Measurements from ENCODE around the gene MAMDC2. TPM values are rescaled to one million over a fixed set of nuclear protein-coding genes. Genes with fewer than 3 reads are reported as not detected.

Gene MAMDC2
- total RNA-seq, 1 donor from 2014 or later = 0.10 TPM

DNA sequence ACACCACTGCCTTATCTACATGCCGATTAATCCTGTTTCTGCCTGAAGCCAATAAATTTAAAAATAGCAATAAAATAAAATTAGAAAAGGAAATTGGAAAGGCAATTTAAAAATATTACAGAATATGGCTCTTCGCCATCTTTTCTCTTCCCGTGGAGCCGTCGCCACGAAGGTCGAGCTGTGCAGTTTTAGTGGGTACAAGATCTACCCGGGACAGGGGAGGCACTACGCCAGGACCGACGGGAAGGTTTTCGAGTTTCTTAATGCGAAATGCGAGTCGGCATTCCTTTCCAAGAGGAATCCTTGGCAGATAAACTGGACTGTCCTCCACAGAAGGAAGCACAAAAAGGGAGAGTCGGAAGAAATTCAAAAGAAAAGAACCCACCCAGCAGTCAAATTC is 173.4 kb downstream of the MAMDC2 start:
- DNase-seq (ENCODE audit: low spot score) = no peak
- Mint-ChIP-seq H3K36me3 (ENCODE audit: low read depth, unreplicated experiment) (peaks cover 14% of the 10 kb centered on the region), H3K4me1 (ENCODE audit: unreplicated experiment) (peaks cover 4% of the 10 kb centered on the region), H3K27ac (ENCODE audit: unreplicated experiment) (no peak overlapping the region), H3K9me3 (ENCODE audit: unreplicated experiment) (peaks cover 6% of the 10 kb centered on the region), H3K4me3 (ENCODE audit: unreplicated experiment) (no peak overlapping the region), H3K27me3 (ENCODE audit: unreplicated experiment) (no peaks in the 10 kb centered on the region)
- TF ChIP-seq, protein P1, sequence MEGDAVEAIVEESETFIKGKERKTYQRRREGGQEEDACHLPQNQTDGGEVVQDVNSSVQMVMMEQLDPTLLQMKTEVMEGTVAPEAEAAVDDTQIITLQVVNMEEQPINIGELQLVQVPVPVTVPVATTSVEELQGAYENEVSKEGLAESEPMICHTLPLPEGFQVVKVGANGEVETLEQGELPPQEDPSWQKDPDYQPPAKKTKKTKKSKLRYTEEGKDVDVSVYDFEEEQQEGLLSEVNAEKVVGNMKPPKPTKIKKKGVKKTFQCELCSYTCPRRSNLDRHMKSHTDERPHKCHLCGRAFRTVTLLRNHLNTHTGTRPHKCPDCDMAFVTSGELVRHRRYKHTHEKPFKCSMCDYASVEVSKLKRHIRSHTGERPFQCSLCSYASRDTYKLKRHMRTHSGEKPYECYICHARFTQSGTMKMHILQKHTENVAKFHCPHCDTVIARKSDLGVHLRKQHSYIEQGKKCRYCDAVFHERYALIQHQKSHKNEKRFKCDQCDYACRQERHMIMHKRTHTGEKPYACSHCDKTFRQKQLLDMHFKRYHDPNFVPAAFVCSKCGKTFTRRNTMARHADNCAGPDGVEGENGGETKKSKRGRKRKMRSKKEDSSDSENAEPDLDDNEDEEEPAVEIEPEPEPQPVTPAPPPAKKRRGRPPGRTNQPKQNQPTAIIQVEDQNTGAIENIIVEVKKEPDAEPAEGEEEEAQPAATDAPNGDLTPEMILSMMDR (IDR thresholded peaks at IDR 0.05; ENCODE audit: unreplicated experiment) = no peak

DNA sequence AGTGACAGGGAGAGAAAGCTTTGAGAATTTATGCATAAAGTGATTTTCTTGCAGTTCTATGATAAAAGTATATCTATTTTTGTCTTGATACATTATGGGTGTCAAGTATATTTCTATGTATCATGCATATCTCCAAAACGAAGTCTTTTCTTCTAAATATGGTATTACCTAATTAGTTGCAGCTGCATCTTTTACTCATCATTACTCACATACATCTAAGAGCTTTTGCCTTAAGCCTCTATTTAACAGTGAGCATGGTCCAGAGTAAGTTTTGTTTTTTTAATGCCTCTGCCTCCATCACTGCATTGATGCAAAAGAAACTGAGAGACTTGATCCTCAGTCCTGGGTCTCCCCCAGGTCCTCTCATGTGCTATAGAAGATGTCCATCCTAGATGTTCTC is 175.1 kb downstream of the MAMDC2 start:
- H3K27ac Mint-ChIP-seq (ENCODE audit: unreplicated experiment) = no peak overlapping the region
- no peaks in the 10 kb centered on the region for H3K9me3 Mint-ChIP-seq (ENCODE audit: unreplicated experiment)
- TF ChIP-seq, protein P1 (IDR thresholded peaks at IDR 0.05; ENCODE audit: unreplicated experiment) = no peak
- H3K4me3 Mint-ChIP-seq (ENCODE audit: unreplicated experiment) = no peak overlapping the region
- no peak for DNase-seq (ENCODE audit: low spot score)
- H3K27me3 Mint-ChIP-seq (ENCODE audit: unreplicated experiment) = no peaks in the 10 kb centered on the region
- H3K4me1 Mint-ChIP-seq (ENCODE audit: unreplicated experiment) = peaks cover 4% of the 10 kb centered on the region
- peaks cover 5% of the 10 kb centered on the region for H3K36me3 Mint-ChIP-seq (ENCODE audit: low read depth, unreplicated experiment)

DNA sequence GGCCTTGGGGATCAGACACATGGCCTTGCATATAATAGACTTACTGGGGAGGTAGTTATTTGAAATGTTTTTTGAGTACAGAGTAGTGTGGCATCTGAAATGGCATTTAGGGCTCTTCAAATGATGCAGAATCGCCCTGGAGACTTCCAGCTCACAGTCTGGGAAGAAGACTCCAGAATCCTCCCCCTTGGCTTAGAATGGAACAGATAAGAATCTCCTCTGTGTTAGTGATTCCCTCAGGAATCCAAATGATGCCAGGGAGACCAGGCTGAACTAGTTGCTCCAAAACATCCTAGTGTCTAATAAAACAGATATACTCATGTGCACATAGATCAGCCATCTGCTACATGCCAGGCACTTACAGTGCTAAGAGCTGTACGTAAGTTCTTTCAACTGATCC is 176.6 kb downstream of the MAMDC2 start:
- no peaks in the 10 kb centered on the region for H3K36me3 Mint-ChIP-seq (ENCODE audit: low read depth, unreplicated experiment)
- H3K9me3 Mint-ChIP-seq (ENCODE audit: unreplicated experiment) = no peaks in the 10 kb centered on the region
- peaks cover 4% of the 10 kb centered on the region for H3K4me1 Mint-ChIP-seq (ENCODE audit: unreplicated experiment)
- no peak overlapping the region for H3K4me3 Mint-ChIP-seq (ENCODE audit: unreplicated experiment)
- no peak overlapping the region for H3K27ac Mint-ChIP-seq (ENCODE audit: unreplicated experiment)
- no peak for DNase-seq (ENCODE audit: low spot score)
- no peaks in the 10 kb centered on the region for H3K27me3 Mint-ChIP-seq (ENCODE audit: unreplicated experiment)
- TF ChIP-seq, protein P1 (IDR thresholded peaks at IDR 0.05; ENCODE audit: unreplicated experiment) = no peak

DNA sequence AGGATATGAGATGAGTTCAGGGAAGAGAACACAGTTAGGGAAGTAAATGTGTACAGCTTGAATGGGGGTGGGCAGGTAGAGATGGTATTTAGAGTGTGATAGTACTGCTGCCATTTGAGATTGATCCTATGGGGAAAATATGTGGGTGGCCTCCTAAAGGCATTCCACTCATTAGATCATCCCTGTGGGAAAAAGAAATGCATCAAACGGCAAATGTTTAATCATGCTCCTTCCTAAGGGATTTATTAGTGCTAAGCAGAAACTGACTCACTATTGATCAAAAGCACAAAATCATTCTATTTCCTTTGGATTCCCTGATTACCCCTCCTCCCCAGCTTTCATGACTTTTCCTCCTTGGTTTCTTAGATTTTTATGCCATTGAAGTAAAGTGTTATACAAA is 178.7 kb downstream of the MAMDC2 start:
- Mint-ChIP-seq H3K36me3 (ENCODE audit: low read depth, unreplicated experiment) (no peaks in the 10 kb centered on the region), H3K27ac (ENCODE audit: unreplicated experiment) (no peak overlapping the region), H3K27me3 (ENCODE audit: unreplicated experiment) (no peaks in the 10 kb centered on the region), H3K9me3 (ENCODE audit: unreplicated experiment) (no peaks in the 10 kb centered on the region), H3K4me1 (ENCODE audit: unreplicated experiment) (peaks cover 4% of the 10 kb centered on the region), H3K4me3 (ENCODE audit: unreplicated experiment) (no peak overlapping the region)
- TF ChIP-seq, protein P1 (IDR thresholded peaks at IDR 0.05; ENCODE audit: unreplicated experiment) = no peak
- no peak for DNase-seq (ENCODE audit: low spot score)

DNA sequence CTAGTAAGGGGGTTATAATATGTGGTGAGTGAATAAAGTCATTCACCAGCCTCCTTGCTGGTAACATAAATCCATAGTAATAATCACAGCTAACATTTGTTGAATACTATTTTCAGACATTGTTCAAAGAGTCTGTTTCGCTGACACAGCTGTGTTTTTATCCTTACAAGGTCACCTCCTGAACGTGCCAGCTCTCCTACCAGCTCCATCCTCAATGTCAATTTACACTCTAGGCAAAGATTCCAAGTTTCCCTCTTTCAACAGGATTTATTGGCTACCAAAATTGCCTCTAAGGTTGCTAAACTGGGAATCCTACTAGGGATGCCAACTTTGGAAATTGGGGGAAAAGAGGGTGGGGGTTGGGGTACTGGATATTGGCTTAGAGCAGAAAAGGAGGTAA is 184.5 kb downstream of the MAMDC2 start:
- Mint-ChIP-seq H3K27ac (ENCODE audit: unreplicated experiment) (no peak overlapping the region), H3K27me3 (ENCODE audit: unreplicated experiment) (no peaks in the 10 kb centered on the region), H3K9me3 (ENCODE audit: unreplicated experiment) (no peaks in the 10 kb centered on the region), H3K4me3 (ENCODE audit: unreplicated experiment) (no peak overlapping the region), H3K36me3 (ENCODE audit: low read depth, unreplicated experiment) (no peaks in the 10 kb centered on the region), H3K4me1 (ENCODE audit: unreplicated experiment) (no peaks in the 10 kb centered on the region)
- no peak for DNase-seq (ENCODE audit: low spot score)
- TF ChIP-seq, protein P1 (IDR thresholded peaks at IDR 0.05; ENCODE audit: unreplicated experiment) = no peak

All from endothelial cell (in vitro differentiated cells).